Calu3 (cell line): ENCODE data around the gene MAP3K14. TPM values are rescaled to one million over a fixed set of nuclear protein-coding genes. Genes with fewer than 3 reads are reported as not detected.

Experiments
- BruUV-seq: library from RNA; stranded (reverse); fragments of 400-500 nt; replicated peaks from 2 replicates; lab custom pipeline; 2021; lab: Mats Ljungman, UMichigan
- CTCF ChIA-PET: fragments of 300-600 bp; sonication (Branson Sonifier 250); formaldehyde crosslinking; loops from one replicate; lab custom pipeline; 2022; ENCODE audit warnings: antibody characterized with exemption; lab: Charles Lee
- DNase-seq: peaks from one replicate; pipeline ENCODE4 v3.0.0; 2022
- H3K27ac Mint-ChIP-seq: one replicate; pipeline ENCODE4 v1.8.0; 2022; ENCODE audit warnings: mixed read lengths; ENCODE audit not compliant: unreplicated experiment
- H3K27me3 Mint-ChIP-seq: one replicate; pipeline ENCODE4 v1.8.0; 2022; ENCODE audit warnings: mixed read lengths; ENCODE audit not compliant: unreplicated experiment
- H3K36me3 Mint-ChIP-seq: one replicate; pipeline ENCODE4 v1.8.0; 2022; ENCODE audit warnings: mild to moderate bottlenecking, moderate library complexity, mixed read lengths; ENCODE audit not compliant: insufficient read depth, unreplicated experiment
- H3K4me1 Mint-ChIP-seq: one replicate; pipeline ENCODE4 v1.8.0; 2022; ENCODE audit warnings: mild to moderate bottlenecking, low read depth, mixed read lengths; ENCODE audit not compliant: unreplicated experiment
- H3K4me3 Mint-ChIP-seq: one replicate; pipeline ENCODE4 v1.8.0; 2022; ENCODE audit warnings: mild to moderate bottlenecking, low read depth, moderate library complexity, mixed read lengths; ENCODE audit not compliant: unreplicated experiment
- H3K9me3 Mint-ChIP-seq: one replicate; pipeline ENCODE4 v1.8.0; 2022; ENCODE audit warnings: low read depth, mixed read lengths; ENCODE audit not compliant: unreplicated experiment
- intact Hi-C: fragments of 100-400 bp; cut with micrococcal nuclease; formaldehyde crosslinking; loops from one replicate; pipeline ENCODE4 v1.10.0; 2022; ENCODE audit not compliant: unreplicated experiment
- total RNA-seq: library from RNA; stranded (reverse); gene quantifications from 2 replicates; pipeline ENCODE4 v1.2.3, GENCODE V29; 2022
- TF ChIP-seq, protein P1 (sequence below): fragments of 200-600 bp; IDR thresholded peaks from one replicate; pipeline ENCODE4 v1.8.0; 2022; ENCODE audit warnings: antibody characterized with exemption; ENCODE audit not compliant: unreplicated experiment

The MAP3K14 gene
- total RNA-seq, 1 experiment from 2014 or later, result 26.7 TPM

GRCh38 chr17:45308840-45309239, 8.0 kb downstream of the MAP3K14 start:
- H3K9me3 Mint-ChIP-seq, result no peaks in the 10 kb centered on the region
- peaks cover 89% of the 10 kb centered on the region for H3K4me1 Mint-ChIP-seq
- CTCF ChIA-PET, result interaction anchor here (1.0 kb wide), 1 partner anchor 87 kb away, joined by 3 read pairs; no protein-coding TSS in a partner anchor
- no peak for DNase-seq
- no TSS peak for BruUV-seq
- H3K27ac Mint-ChIP-seq, result no peak overlapping the region
- intact Hi-C loops, result no loop called here
- H3K36me3 Mint-ChIP-seq, result peaks cover 60% of the 10 kb centered on the region
- TF ChIP-seq, protein P1, sequence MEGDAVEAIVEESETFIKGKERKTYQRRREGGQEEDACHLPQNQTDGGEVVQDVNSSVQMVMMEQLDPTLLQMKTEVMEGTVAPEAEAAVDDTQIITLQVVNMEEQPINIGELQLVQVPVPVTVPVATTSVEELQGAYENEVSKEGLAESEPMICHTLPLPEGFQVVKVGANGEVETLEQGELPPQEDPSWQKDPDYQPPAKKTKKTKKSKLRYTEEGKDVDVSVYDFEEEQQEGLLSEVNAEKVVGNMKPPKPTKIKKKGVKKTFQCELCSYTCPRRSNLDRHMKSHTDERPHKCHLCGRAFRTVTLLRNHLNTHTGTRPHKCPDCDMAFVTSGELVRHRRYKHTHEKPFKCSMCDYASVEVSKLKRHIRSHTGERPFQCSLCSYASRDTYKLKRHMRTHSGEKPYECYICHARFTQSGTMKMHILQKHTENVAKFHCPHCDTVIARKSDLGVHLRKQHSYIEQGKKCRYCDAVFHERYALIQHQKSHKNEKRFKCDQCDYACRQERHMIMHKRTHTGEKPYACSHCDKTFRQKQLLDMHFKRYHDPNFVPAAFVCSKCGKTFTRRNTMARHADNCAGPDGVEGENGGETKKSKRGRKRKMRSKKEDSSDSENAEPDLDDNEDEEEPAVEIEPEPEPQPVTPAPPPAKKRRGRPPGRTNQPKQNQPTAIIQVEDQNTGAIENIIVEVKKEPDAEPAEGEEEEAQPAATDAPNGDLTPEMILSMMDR, result no peak
- H3K27me3 Mint-ChIP-seq, result no peaks in the 10 kb centered on the region
- H3K4me3 Mint-ChIP-seq, result no peak overlapping the region

GRCh38 chr17:45308016-45308365, 8.8 kb downstream of the MAP3K14 start:
- CTCF ChIA-PET, result interaction anchor here (1.0 to 1.4 kb wide), 2 partner anchors 9 to 87 kb away, joined by 3 to 6 read pairs; partner anchors contain the start of gene MAP3K14
- Mint-ChIP-seq H3K4me1 (peaks cover 87% of the 10 kb centered on the region), H3K27me3 (no peaks in the 10 kb centered on the region), H3K4me3 (no peak overlapping the region), H3K27ac (peak overlapping the region; percentile 68), H3K36me3 (peaks cover 56% of the 10 kb centered on the region), H3K9me3 (no peaks in the 10 kb centered on the region)
- no TSS peak for BruUV-seq
- TF ChIP-seq, protein P1, result no peak
- intact Hi-C loops, result no loop called here
- no peak for DNase-seq

DNA sequence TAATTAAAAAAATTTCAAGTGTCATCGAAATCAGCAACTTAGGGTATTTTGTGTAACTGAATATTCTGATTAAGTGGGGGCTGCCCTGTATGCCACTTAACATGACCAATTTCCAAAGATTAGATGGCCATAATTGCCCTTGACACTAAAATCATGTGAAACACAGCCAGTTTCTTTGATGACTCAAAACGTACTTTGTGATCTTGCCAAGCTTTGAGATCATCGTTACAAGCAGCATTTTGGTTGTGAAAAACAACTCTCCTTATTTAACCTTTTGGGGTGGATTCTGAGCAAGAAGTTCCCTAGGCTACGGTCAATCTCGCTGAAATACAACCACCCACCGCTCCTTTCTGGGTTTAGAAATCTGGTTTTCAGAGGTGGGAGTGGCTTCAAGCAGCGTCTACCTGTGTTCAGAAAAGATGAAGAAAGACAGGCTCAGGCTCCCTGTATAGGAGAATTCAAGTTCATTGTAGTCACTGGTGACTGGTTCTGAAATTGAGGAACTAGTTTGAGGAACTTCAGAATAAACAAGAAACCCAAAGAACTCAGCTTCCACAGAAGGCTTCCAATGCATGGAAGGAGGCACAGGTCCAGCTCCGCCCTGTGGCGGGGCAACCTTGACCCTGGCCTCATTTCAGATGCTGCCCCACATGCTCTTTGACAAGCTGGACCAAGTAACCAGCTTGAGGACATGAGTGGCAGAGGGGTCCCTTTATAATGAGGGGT, 9.4 kb downstream of the MAP3K14 start:
- Mint-ChIP-seq H3K4me1 (peaks cover 87% of the 10 kb centered on the region), H3K27me3 (no peaks in the 10 kb centered on the region), H3K27ac (peak overlapping the region; percentile 68), H3K9me3 (no peaks in the 10 kb centered on the region), H3K36me3 (peaks cover 58% of the 10 kb centered on the region), H3K4me3 (no peak overlapping the region)
- TF ChIP-seq, protein P1, result no peak
- CTCF ChIA-PET, result interaction anchor here (1.4 kb wide), 1 partner anchor 9 kb away, joined by 6 read pairs; the partner anchor contains the start of gene MAP3K14
- no peak for DNase-seq
- intact Hi-C loops, result no loop called here
- no TSS peak for BruUV-seq

DNA sequence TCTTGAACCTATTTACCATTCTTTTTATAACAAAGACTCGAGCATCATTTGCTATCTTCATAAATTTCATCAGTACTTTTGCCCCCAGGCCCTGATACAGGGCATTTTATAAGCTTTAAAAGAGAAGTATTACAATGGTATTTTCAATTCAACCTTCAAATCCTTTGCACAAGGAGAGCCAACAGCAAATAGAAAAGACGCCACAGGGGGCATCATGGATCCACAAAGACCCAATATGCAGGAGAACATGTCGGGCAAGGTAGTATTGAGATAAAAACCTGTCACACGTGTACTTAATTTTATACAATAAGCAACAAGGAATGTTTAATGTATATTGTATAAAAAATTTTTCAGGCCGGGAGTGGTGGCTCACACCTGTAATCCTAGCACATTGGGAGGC, 10.2 kb downstream of the MAP3K14 start:
- TF ChIP-seq, protein P1, result no peak
- BruUV-seq, result no TSS peak
- peaks cover 54% of the 10 kb centered on the region for H3K36me3 Mint-ChIP-seq
- H3K4me3 Mint-ChIP-seq, result no peak overlapping the region
- peaks cover 81% of the 10 kb centered on the region for H3K4me1 Mint-ChIP-seq
- CTCF ChIA-PET, result no interaction called here
- no peak overlapping the region for H3K27ac Mint-ChIP-seq
- intact Hi-C loops, result no loop called here
- no peaks in the 10 kb centered on the region for H3K27me3 Mint-ChIP-seq
- DNase-seq, result no peak
- no peaks in the 10 kb centered on the region for H3K9me3 Mint-ChIP-seq
